ENCODE measurements around the gene MMP24.
"Not testable (repeated sequence)": the region's sequence is repeated elsewhere in the genome, so short reads cannot be mapped to it uniquely, and the experiment has no call there.

Gene MMP24

GRCh38 chr20:35238735-35239134, 12.2 kb downstream of the MMP24 start:
- Mint-ChIP-seq H3K4me1 (ENCODE audit: low read depth) (peaks cover 3% of the 10 kb centered on the region), H3K4me3 (no peak overlapping the region), H3K27me3 (ENCODE audit: low read depth) (no peaks in the 10 kb centered on the region), H3K9me3 (no peaks in the 10 kb centered on the region), H3K27ac (no peak overlapping the region), H3K36me3 (ENCODE audit: low read depth) (peaks cover 3% of the 10 kb centered on the region)

GRCh38 chr20:35240083-35240810, 13.8 kb downstream of the MMP24 start:
- peaks cover 3% of the 10 kb centered on the region for H3K36me3 Mint-ChIP-seq (ENCODE audit: low read depth)
- no peaks in the 10 kb centered on the region for H3K9me3 Mint-ChIP-seq
- H3K27ac Mint-ChIP-seq, result no peak overlapping the region
- H3K4me1 Mint-ChIP-seq (ENCODE audit: low read depth), result peaks cover 3% of the 10 kb centered on the region
- no peak overlapping the region for H3K4me3 Mint-ChIP-seq
- H3K27me3 Mint-ChIP-seq (ENCODE audit: low read depth), result no peaks in the 10 kb centered on the region

GRCh38 chr20:35240811-35241293, 14.4 kb downstream of the MMP24 start:
- Mint-ChIP-seq H3K27ac (no peak overlapping the region), H3K4me1 (ENCODE audit: low read depth) (peaks cover 3% of the 10 kb centered on the region), H3K36me3 (ENCODE audit: low read depth) (peaks cover 3% of the 10 kb centered on the region), H3K27me3 (ENCODE audit: low read depth) (no peaks in the 10 kb centered on the region), H3K9me3 (no peaks in the 10 kb centered on the region), H3K4me3 (no peak overlapping the region)

- Mint-ChIP-seq H3K27me3 (ENCODE audit: low read depth) (no peaks in the 10 kb centered on the region), H3K4me3 (no peak overlapping the region), H3K27ac (no peak overlapping the region), H3K4me1 (ENCODE audit: low read depth) (peaks cover 3% of the 10 kb centered on the region), H3K36me3 (ENCODE audit: low read depth) (no peaks in the 10 kb centered on the region), H3K9me3 (no peaks in the 10 kb centered on the region)
Measured at GRCh38 chr20:35243317-35243716, 16.8 kb downstream of the MMP24 start.

- Mint-ChIP-seq H3K36me3 (ENCODE audit: low read depth) (no peaks in the 10 kb centered on the region), H3K9me3 (no peaks in the 10 kb centered on the region), H3K27ac (no peak overlapping the region), H3K4me3 (no peak overlapping the region), H3K4me1 (ENCODE audit: low read depth) (no peaks in the 10 kb centered on the region), H3K27me3 (ENCODE audit: low read depth) (no peaks in the 10 kb centered on the region)
Measured at GRCh38 chr20:35243986-35244385, 17.5 kb downstream of the MMP24 start.

GRCh38 chr20:35246723-35247122, 20.2 kb downstream of the MMP24 start:
- Mint-ChIP-seq H3K4me3 (no peak overlapping the region), H3K36me3 (ENCODE audit: low read depth) (no peaks in the 10 kb centered on the region), H3K27me3 (ENCODE audit: low read depth) (no peaks in the 10 kb centered on the region), H3K4me1 (ENCODE audit: low read depth) (peaks cover 15% of the 10 kb centered on the region), H3K27ac (no peak overlapping the region), H3K9me3 (no peaks in the 10 kb centered on the region)

- no peaks in the 10 kb centered on the region for H3K9me3 Mint-ChIP-seq
- H3K27me3 Mint-ChIP-seq (ENCODE audit: low read depth), result no peaks in the 10 kb centered on the region
- H3K4me1 Mint-ChIP-seq (ENCODE audit: low read depth), result peaks cover 26% of the 10 kb centered on the region
- H3K4me3 Mint-ChIP-seq, result no peak overlapping the region
- no peak overlapping the region for H3K27ac Mint-ChIP-seq
- H3K36me3 Mint-ChIP-seq (ENCODE audit: low read depth), result peaks cover 3% of the 10 kb centered on the region
Measured at GRCh38 chr20:35248641-35249475, 22.4 kb downstream of the MMP24 start.

GRCh38 chr20:35251613-35251940, 25.1 kb downstream of the MMP24 start:
- H3K4me3 Mint-ChIP-seq, result peak overlapping the region; percentile 60
- H3K4me1 Mint-ChIP-seq (ENCODE audit: low read depth), result peaks cover 28% of the 10 kb centered on the region
- H3K27ac Mint-ChIP-seq, result peak overlapping the region; percentile 96
- H3K9me3 Mint-ChIP-seq, result no peaks in the 10 kb centered on the region
- H3K36me3 Mint-ChIP-seq (ENCODE audit: low read depth), result peaks cover 9% of the 10 kb centered on the region
- H3K27me3 Mint-ChIP-seq (ENCODE audit: low read depth), result no peaks in the 10 kb centered on the region

- Mint-ChIP-seq H3K36me3 (ENCODE audit: low read depth) (peaks cover 9% of the 10 kb centered on the region), H3K27ac (peak overlapping the region; percentile 96), H3K4me3 (peak overlapping the region; percentile 69)
Measured at GRCh38 chr20:35252037-35252461, 25.6 kb downstream of the MMP24 start.

GRCh38 chr20:35252598-35252997, 26.1 kb downstream of the MMP24 start:
- not testable (repeated sequence) for H3K27me3 Mint-ChIP-seq (ENCODE audit: low read depth); H3K9me3 Mint-ChIP-seq
- Mint-ChIP-seq H3K36me3 (ENCODE audit: low read depth) (peaks cover 10% of the 10 kb centered on the region), H3K27ac (peak overlapping the region; percentile 96), H3K4me1 (ENCODE audit: low read depth) (peaks cover 28% of the 10 kb centered on the region), H3K4me3 (peak overlapping the region; percentile 69)

More at GRCh38 chr20:35252037-35252461, 25.6 kb downstream of the MMP24 start:
- no peaks in the 10 kb centered on the region for H3K27me3 Mint-ChIP-seq (ENCODE audit: low read depth)
- peaks cover 28% of the 10 kb centered on the region for H3K4me1 Mint-ChIP-seq (ENCODE audit: low read depth)
- H3K9me3 Mint-ChIP-seq, result no peaks in the 10 kb centered on the region

- Mint-ChIP-seq H3K9me3 (no peaks in the 10 kb centered on the region), H3K36me3 (ENCODE audit: low read depth) (peaks cover 10% of the 10 kb centered on the region), H3K27me3 (ENCODE audit: low read depth) (no peaks in the 10 kb centered on the region), H3K27ac (peak overlapping the region; percentile 82), H3K4me1 (ENCODE audit: low read depth) (peaks cover 28% of the 10 kb centered on the region), H3K4me3 (no peak overlapping the region)
Measured at GRCh38 chr20:35253010-35253409, 26.5 kb downstream of the MMP24 start.

GRCh38 chr20:35254448-35254999, 28.0 kb downstream of the MMP24 start:
- H3K27ac Mint-ChIP-seq, result no peak overlapping the region
- peaks cover 28% of the 10 kb centered on the region for H3K4me1 Mint-ChIP-seq (ENCODE audit: low read depth)
- no peaks in the 10 kb centered on the region for H3K9me3 Mint-ChIP-seq
- H3K27me3 Mint-ChIP-seq (ENCODE audit: low read depth), result no peaks in the 10 kb centered on the region
- peaks cover 15% of the 10 kb centered on the region for H3K36me3 Mint-ChIP-seq (ENCODE audit: low read depth)
- no peak overlapping the region for H3K4me3 Mint-ChIP-seq

GRCh38 chr20:35257175-35257909, 30.9 kb downstream of the MMP24 start:
- Mint-ChIP-seq H3K4me3 (no peak overlapping the region), H3K36me3 (ENCODE audit: low read depth) (peaks cover 14% of the 10 kb centered on the region), H3K27ac (no peak overlapping the region), H3K27me3 (ENCODE audit: low read depth) (no peaks in the 10 kb centered on the region), H3K9me3 (no peaks in the 10 kb centered on the region), H3K4me1 (ENCODE audit: low read depth) (peaks cover 7% of the 10 kb centered on the region)

- Mint-ChIP-seq H3K4me1 (ENCODE audit: low read depth) (no peaks in the 10 kb centered on the region), H3K36me3 (ENCODE audit: low read depth) (peaks cover 16% of the 10 kb centered on the region), H3K27ac (no peak overlapping the region), H3K9me3 (no peaks in the 10 kb centered on the region), H3K4me3 (no peak overlapping the region), H3K27me3 (ENCODE audit: low read depth) (no peaks in the 10 kb centered on the region)
Measured at GRCh38 chr20:35260426-35260825, 33.9 kb downstream of the MMP24 start.
